ENCODE results near the gene ARMC6.
"Not testable (repeated sequence)": the region's sequence is repeated elsewhere in the genome, so short reads cannot be mapped to it uniquely, and the experiment has no call there.

Gene ARMC6

DNA sequence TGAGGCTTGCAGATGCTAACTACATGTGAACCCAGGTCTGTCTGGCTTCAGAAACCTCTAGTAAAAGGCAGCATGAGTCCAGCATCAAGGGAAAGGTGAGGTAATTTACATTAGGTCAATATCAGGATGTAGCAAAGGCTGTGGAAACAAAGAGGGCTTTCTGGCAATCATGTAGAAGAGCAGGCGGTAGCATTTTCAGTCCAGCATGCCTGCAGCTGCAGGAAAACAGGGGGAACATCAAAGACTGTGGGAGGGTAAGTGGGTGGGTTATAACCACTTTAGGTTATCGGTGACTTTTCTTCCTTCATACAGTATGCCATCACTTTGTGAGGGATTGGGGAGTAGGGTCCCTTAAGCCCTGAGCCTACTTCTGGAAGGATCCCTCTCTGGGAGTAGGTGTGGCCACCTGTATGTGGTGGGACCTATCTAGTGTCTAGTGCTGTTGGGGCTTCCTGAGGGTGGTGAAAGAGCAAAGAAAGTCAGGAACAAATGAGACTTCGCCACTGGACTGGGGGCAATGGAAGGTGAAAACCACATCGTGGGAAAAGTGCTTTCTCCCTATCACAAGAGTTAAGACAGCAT lies 10.9 kb upstream of the ARMC6 start:
- ATAC-seq (no peak), DNase-seq (no peak)

GRCh38 chr19:19023376-19023775 lies 10.0 kb upstream of the ARMC6 start:
- DNase-seq, ATAC-seq: not testable (repeated sequence)

GRCh38 chr19:19025861-19026260 lies 7.5 kb upstream of the ARMC6 start:
- no peak for DNase-seq
- no peak for ATAC-seq

DNA sequence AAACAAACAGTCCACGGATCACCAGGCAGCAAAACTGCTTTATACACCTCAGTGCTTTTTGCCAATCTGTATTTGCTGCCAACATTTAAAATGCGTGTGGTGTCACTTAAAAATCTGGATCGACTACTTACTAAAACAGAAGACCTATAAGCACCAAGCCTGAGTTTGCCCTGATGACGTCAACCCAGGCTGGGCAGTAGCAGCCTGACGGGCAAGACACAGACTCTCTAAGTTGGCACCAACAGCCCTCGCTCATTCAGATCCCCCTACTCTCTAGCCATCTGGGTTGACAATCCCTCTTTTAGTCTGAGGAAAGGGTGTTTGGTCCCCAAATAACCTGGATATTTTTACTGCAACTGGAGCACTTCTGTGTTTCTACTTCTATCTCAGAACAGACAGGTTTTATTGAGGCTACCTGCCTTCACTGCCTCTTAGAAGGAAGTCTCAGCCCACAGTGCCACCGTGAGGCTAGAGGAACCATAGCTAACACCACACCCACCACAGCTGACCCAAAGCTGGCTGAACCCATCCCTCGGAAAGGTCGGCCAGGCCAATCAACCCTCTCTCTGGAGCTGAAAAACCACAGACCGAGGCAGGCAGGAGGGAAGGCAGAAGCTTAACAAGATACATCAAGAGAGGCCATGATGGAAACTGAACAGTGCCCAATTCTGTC lies 7.0 kb upstream of the ARMC6 start:
- DNase-seq (no peak), ATAC-seq (no peak)

DNA sequence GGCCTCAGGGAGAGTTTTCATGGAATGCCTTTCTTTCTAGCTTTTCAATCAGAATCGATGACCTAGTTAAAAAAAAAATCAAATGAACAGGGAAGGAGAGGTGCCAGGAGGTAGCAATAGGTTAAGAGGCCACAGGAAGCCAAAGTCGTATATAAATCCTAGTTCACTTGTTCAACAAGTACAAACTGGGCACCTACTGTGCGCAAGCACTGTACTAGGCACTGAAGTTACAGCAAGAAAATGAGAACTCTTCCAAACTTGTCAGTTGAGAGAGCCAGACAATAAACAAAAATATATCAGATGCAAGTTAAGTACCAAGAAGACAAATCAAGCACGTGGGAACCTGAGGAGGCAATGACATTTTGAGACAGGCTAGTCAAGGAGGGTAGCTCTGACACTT lies 6.2 kb upstream of the ARMC6 start:
- ATAC-seq (no peak), DNase-seq (no peak)

DNA sequence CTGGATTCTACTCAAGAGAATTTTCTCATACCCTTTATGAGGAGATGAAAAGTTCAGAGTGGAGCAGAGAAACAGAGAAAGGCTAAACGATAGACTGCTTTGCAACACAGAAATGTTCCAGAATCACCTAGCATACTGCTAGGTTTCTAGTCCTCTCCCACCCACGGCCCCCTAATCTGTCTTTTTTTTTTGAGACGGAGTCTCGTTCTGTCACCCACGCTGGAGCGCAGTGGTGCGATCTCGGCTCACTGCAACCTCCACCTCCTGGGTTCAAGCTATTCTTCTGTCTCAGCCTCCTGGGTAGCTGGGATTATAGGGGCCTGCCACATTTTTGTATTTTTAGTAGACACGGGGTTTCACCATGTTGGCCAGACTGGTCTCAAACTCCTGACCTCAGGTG lies 4.9 kb upstream of the ARMC6 start:
- ATAC-seq: no peak
- no peak for DNase-seq

DNA sequence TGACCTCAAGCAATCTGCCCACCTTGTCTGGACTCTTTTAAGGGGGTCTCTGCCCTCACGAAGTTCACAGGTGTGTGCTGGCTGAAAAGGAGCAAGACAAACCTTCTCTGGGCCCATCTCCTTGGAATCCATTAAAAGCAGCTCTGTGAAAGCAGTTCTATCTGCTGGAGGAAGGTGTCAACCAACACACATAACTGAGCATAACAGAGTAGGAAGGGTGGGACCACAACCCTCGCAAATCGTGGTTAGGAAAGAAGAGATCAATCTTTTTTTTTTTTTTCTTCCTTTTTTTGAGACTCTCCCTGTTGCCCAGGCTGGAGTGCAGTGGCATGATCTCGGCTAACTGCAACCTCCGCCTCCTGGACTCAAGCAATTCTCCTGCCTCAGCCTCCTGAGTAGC lies 1.5 kb upstream of the ARMC6 start:
- DNase-seq: no peak
- no peak for ATAC-seq

DNA sequence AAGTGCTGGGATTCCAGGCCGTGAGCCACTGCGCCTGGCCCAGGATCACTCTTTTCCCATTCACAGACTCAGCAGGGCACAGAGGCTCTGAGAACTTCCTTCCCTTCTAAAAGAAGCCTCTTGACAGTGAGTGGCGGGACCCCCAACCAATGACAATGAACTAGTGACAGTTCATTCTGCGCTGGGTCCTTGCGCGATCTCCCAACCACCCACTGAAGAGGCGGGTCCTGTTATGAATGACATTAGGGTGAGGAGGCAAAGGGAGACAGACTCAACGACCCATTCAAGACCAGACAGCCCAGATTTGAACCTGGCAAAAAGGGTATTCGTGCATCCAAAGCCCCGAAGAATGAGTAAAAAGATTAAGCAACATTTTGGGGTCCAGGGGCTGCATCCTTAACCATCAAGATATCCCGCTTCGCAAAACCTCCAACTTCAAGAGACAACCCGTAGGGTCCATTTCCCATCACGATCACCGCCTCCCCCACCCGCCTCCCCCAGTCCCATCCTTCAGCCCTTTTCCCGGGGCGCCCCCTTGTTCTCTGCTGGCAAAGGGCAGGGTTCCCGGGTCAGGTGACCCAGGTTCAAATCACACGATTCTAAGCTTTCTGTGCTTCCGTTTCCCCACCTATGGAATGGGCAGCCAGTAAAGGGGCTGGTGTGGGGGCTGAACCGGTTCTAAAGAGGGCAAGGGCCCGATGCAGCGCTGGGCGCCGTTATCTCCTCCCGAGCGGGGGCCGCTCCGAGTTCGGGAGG lies 805 bp upstream of the ARMC6 start:
- ATAC-seq (peak; percentile 74), DNase-seq (peak; percentile 90)

GRCh38 chr19:19033176-19033425 lies 302 bp upstream of the ARMC6 start:
- ATAC-seq (no peak), DNase-seq (no peak)

DNA sequence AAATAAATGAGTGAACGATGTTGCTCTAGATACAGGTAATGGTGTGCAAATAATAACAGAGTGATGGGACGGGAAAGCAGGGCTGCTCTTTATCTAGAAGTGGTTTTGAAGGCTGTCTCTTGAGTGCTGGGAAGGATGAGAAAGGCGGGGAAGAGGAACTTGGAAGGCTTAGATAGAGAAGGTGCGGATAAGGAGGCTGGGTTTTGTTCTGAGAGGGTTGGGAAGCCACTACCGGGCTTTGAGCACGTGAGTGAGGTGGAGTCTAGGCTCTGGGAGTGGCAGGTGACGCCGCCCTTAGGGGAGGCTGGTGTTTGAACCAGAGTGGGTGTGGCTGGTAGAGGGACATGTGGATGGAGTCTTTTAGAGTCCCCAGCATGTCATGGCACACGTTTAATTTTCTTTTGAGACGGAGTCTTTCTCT lies 811 bp downstream of the ARMC6 start:
- peak; percentile 73 for ATAC-seq
- DNase-seq: peak; percentile 80

- peak; percentile 53 for ATAC-seq
- DNase-seq: no peak
Observed at GRCh38 chr19:19039901-19040300, 6.5 kb downstream of the ARMC6 start.

DNA sequence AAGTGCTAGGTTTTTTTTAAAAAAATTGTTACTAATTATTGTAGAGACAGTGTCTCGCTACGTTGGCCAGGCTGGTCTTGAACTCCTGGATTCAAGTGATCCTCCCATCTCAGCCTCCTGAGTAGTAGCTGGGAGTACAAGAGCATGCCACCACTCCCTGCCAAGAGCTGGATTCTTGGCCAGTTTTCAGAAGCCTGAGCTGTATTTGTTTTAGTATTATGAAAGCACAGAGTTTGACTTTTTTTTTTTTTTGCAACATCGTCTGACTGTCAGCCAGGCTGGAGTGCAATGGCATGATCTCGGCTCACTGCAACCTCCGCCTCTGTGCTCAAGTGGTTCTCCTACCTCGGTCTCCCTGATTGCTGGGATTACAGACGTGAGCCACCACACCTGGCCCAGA lies 7.0 kb downstream of the ARMC6 start:
- no peak for DNase-seq
- no peak for ATAC-seq

DNA sequence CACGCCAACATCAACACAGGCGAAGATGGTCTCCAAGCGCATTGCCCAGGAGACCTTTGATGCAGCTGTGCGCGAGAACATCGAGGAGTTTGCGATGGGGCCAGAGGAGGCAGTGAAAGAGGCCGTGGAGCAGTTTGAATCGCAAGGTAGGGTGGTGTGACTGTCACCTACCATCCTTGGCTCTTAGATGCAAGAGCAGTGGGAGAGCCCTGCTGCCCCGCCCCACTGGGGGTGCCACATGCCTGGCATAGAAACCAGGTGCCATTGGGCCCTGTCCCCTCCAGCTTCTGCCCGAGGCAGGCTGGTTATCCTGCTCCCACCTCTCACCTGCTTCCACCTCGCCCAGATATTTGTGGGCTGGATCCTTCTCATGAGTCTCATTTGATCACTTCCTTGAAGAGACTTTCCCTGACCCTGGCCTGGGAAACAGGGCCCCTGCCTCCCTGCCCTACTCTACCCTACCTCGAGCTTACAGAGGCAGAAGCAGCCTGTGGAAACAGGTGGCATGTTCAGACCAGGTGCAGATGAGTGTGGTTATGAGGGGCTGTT lies 9.4 kb downstream of the ARMC6 start:
- DNase-seq (no peak), ATAC-seq (no peak)

GRCh38 chr19:19043481-19043880 lies 10.1 kb downstream of the ARMC6 start:
- DNase-seq (no peak), ATAC-seq (no peak)

DNA sequence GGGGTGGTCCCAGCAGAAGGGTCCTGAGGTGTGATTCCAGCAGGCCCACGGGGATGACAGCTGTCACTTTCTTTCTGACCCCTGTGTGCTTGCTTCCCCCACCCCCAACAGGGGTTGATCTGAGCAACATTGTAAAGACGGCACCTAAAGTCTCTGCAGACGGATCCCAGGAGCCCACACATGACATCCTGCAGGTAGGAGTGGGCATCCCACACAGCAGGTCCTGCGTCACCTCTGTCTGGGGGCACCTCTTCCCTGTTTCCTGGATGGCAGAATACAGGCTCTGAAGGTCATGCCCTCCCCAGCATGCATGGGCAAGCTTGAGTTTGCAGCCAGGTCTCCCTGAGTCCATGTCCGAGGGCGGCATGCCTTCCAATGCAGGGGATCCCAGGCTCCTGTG lies 10.5 kb downstream of the ARMC6 start:
- no peak for ATAC-seq
- DNase-seq: no peak

GRCh38 chr19:19049406-19049805 lies 16.0 kb downstream of the ARMC6 start:
- no peak for ATAC-seq
- no peak for DNase-seq

DNA sequence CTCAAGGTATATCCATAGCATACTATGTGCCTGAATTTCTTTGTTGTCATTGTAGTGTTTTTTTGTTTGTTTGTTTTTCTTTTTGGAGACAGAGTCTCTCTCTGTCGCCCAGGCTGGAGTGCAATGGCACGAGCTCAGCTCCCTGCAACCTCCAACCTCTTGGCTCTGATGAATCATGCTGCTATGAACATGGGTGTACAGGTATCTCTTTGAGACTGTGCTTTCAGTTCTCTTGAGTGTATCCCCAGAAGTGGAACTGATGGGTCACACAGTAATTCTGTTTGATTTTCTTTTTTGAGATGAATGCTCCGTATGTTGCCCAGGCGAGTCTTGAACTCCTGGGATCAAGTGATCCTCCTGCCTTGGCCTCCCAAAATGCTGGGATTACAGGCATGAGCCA lies 16.7 kb downstream of the ARMC6 start:
- DNase-seq: no peak
- no peak for ATAC-seq

- DNase-seq: no peak
- no peak for ATAC-seq
Observed at GRCh38 chr19:19050731-19051130, 17.3 kb downstream of the ARMC6 start.

DNA sequence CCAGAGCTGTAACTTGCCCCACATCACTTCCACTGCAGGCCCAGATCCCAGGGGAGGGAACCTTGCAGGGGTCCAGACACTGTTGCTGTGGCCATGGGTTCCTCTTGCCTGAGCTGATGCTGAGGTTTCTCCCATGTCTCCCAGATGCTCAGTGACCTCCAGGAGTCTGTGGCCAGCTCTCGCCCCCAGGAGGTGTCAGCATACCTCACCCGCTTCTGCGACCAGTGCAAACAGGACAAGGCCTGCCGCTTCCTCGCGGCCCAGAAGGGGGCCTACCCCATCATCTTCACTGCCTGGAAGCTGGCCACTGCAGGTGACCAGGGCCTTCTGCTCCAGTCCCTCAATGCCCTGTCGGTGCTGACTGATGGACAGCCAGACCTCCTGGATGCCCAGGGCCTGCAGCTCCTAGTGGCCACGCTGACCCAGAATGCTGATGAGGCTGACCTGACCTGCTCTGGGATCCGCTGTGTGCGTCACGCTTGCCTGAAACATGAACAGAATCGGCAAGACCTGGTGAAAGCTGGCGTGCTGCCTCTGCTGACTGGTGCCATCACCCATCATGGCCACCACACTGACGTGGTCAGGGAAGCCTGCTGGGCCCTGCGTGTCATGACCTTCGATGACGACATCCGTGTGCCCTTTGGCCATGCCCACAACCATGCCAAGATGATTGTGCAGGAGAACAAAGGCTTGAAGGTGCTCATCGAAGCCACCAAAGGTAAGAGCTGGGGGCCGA lies 18.2 kb downstream of the ARMC6 start:
- ATAC-seq: no peak
- no peak for DNase-seq

DNA sequence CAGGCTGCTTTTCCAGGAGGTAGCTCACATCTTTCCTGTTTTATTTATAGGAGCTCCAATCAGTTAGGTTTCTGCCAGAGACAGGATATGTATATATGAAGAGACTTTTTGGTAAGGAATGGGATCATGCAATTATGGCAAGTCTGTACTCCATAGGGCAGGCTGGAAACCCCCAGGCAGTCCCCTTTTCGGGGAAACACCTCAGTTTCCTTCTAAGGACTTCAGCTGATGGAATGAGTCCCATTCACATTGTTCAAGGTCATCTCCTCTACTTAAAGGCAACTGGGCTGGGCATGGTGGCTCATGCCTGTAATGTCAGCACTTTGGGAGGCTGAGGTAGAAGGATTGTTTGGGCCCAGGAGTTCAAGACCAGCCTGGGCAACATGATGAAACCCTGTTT lies 19.5 kb downstream of the ARMC6 start:
- DNase-seq (no peak), ATAC-seq (no peak)

DNA sequence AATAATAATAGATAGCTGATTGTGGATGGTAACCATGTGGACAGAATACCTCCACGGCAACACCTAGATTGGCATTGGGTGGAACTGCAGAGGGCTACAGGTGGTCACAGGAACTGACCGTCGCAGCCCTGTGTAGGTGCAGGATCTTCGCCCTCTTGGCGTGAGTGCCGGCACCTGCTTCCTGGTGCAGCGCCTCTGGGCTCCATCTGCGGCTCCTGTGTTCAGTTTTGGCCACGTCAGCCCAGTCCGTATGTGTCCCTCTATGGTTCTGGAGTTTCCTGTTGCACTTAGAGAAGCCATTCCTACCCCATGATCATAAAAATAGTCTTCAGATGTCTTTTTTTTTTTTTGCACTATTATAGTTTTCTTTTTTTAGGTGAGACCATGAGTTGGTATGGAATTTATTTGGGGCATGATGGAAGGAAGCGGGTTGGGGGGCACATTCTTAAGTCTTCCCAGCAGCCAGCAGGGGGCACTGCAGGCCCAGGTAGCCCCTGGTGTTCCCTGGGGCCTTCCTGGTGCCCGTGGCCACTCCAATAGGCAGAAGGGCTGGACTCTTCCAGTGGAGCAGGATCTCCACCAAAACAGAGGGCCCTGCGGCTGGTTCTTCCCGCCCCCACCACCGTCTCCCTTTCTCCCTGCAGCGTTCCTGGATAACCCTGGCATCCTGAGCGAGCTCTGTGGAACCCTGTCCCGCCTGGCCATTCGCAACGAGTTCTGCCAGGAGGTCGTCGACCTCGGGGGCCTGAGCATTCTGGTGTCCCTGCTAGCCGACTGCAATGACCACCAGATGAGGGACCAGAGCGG lies 20.3 kb downstream of the ARMC6 start:
- ATAC-seq (peak; percentile 47), DNase-seq (peak; percentile 68)

DNA sequence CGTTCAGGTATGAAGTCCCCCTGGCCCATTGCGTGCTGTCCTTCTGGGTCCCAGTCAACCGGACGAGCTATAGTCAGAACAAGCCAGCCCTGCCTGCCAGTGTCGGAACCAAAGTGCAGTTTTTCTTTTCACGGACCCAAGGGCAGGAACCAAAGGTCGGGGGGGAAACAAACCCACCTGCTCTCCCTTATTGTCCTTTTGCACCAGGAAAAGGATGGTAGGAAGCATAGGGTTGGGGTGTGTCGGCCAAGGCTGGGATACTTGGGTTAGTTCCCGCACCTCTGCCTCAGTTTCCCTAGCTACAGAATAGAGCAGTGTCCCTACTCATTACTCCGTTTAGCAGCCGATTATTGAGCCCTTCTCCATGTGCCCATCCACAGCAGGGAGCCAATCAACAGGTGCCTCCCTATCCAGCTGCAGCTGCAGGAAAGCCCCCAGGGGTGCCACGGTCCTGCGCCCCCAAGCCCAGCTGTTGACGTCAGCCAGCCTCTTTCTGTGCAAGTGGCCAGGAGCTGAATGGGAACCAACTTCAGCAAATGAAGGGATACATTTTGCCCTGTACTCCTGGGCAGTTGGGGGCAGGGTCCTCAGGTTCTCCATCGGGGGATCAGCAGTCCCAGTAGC lies 21.0 kb downstream of the ARMC6 start:
- DNase-seq (no peak), ATAC-seq (no peak)
